Neural cell (in vitro differentiated cells): ENCODE measurements around the gene FRMD1. TPM values are rescaled to one million over a fixed set of nuclear protein-coding genes. Genes with fewer than 3 reads are reported as not detected.

Experiments
- H2AFZ ChIP-seq: fragments of 200-600, 300-800 bp; sonication (generic), shearing (Covaris generic); 2 replicates; pipeline ENCODE4 v1.6.0; 2014; ENCODE audit warnings: low read depth, mild to moderate bottlenecking, antibody characterized with exemption, low read length, moderate library complexity
- H3F3A ChIP-seq: fragments of 200-600 bp; shearing (Covaris generic); 2 replicates; pipeline ENCODE4 v1.6.1; 2016; ENCODE audit warnings: mild to moderate bottlenecking, moderate library complexity, mixed read lengths, antibody characterized with exemption, low read length; ENCODE audit not compliant: insufficient read depth, poor library complexity, severe bottlenecking
- H3K27ac ChIP-seq: fragments of 200-600, 300-800 bp; sonication (generic), shearing (Covaris generic); 2 replicates; pipeline ENCODE4 v1.5.1; 2014; ENCODE audit warnings: mild to moderate bottlenecking, low read length, moderate library complexity
- H3K27me3 ChIP-seq: fragments of 300-800, 200-600 bp; sonication (generic), shearing (Covaris generic); 2 replicates; pipeline ENCODE4 v1.6.0; 2014; ENCODE audit warnings: mild to moderate bottlenecking, low read depth, low read length, moderate library complexity; ENCODE audit not compliant: insufficient read depth
- H3K36me3 ChIP-seq: fragments of 300-800, 200-600 bp; sonication (generic), shearing (Covaris generic); 2 replicates; pipeline ENCODE4 v1.5.1; 2014; ENCODE audit warnings: mild to moderate bottlenecking, antibody characterized with exemption, low read length, moderate library complexity; ENCODE audit not compliant: insufficient read depth
- H3K4me2 ChIP-seq: fragments of 300-800, 200-600 bp; sonication (generic), shearing (Covaris generic); 2 replicates; pipeline ENCODE4 v1.6.0; 2014; ENCODE audit warnings: mild to moderate bottlenecking, low read length
- H3K4me3 ChIP-seq: fragments of 300-800, 200-600 bp; sonication (generic), shearing (Covaris generic); 2 replicates; pipeline ENCODE4 v1.5.1; 2014; ENCODE audit warnings: mild to moderate bottlenecking, low read length, moderate library complexity
- H3K79me2 ChIP-seq: fragments of 200-600 bp; shearing (Covaris generic); replicated peaks from 2 replicates; pipeline ENCODE4 v1.6.0; 2014; ENCODE audit warnings: mild to moderate bottlenecking, low read length, moderate library complexity; ENCODE audit not compliant: insufficient read depth
- H3K9ac ChIP-seq: fragments of 300-800, 200-600 bp; sonication (generic), shearing (Covaris generic); 2 replicates; pipeline ENCODE4 v1.6.1; 2016; ENCODE audit warnings: mild to moderate bottlenecking, low read length, mixed read lengths
- H3K9me2 ChIP-seq: fragments of 200-600 bp; shearing (Covaris generic); 2 replicates; pipeline ENCODE4 v1.6.1; 2016; ENCODE audit warnings: mild to moderate bottlenecking, low read length, mixed read lengths; ENCODE audit not compliant: insufficient read depth
- H3K9me3 ChIP-seq: fragments of 200-600, 300-800 bp; sonication (generic), shearing (Covaris generic); 2 replicates; pipeline ENCODE4 v1.6.1; 2016; ENCODE audit warnings: mild to moderate bottlenecking, mixed run types, low read length, moderate library complexity, mixed read lengths
- H4K20me1 ChIP-seq: fragments of 200-600 bp; shearing (Covaris generic); 2 replicates; pipeline ENCODE4 v1.6.1; 2016; ENCODE audit warnings: mild to moderate bottlenecking, mixed run types; ENCODE audit not compliant: insufficient read depth
- CTCF ChIP-seq: fragments of 450-650 bp; IDR thresholded peaks from 2 replicates; pipeline ENCODE4 v1.5.1; 2014; ENCODE audit warnings: antibody characterized with exemption, mild to moderate bottlenecking, moderate library complexity; ENCODE audit not compliant: poor library complexity, severe bottlenecking
- EP300 ChIP-seq: fragments of 450-650 bp; conservative IDR thresholded peaks from 2 replicates; pipeline ENCODE4 v1.6.1; 2014; ENCODE audit warnings: antibody characterized with exemption, mild to moderate bottlenecking, moderate library complexity; ENCODE audit not compliant: poor library complexity, severe bottlenecking
- EZH2 ChIP-seq: fragments of 200-600, 300-800 bp; shearing (Covaris generic), sonication (generic); IDR thresholded peaks from 2 replicates; pipeline ENCODE4 v1.6.1; 2014; ENCODE audit warnings: antibody characterized with exemption, low read length, borderline replicate concordance, mild to moderate bottlenecking; ENCODE audit not compliant: insufficient read depth, poor library complexity, severe bottlenecking
- MXI1 ChIP-seq: fragments of 450-650 bp; conservative IDR thresholded peaks from 2 replicates; pipeline ENCODE4 v1.6.1; 2014; ENCODE audit warnings: antibody characterized with exemption, mild to moderate bottlenecking; ENCODE audit not compliant: poor library complexity, severe bottlenecking
- POLR2AphosphoS5 ChIP-seq: IDR thresholded peaks from 2 replicates; pipeline ENCODE4 v1.6.1; 2012
- RAD21 ChIP-seq: fragments of 450-650 bp; conservative IDR thresholded peaks from 2 replicates; pipeline ENCODE4 v1.6.1; 2014; ENCODE audit warnings: antibody characterized with exemption, mild to moderate bottlenecking, moderate library complexity
- REST ChIP-seq: IDR thresholded peaks from 2 replicates; pipeline ENCODE4 v1.6.1; 2012; ENCODE audit warnings: borderline replicate concordance
- SMC3 ChIP-seq: fragments of 450-650 bp; conservative IDR thresholded peaks from 2 replicates; pipeline ENCODE4 v1.6.1; 2014; ENCODE audit warnings: antibody characterized with exemption, mild to moderate bottlenecking, moderate library complexity; ENCODE audit not compliant: poor library complexity
- TAF1 ChIP-seq: IDR thresholded peaks from 2 replicates; pipeline ENCODE4 v1.6.1; 2012; ENCODE audit warnings: low read depth
- polyA plus RNA-seq: library from polyadenylated mRNA; depleted of rRNA; stranded (reverse); fragments of >200 nt; gene quantifications from 2 replicates; pipeline ENCODE4 v1.2.3, GENCODE V29; 2014

Gene FRMD1
- polyA plus RNA-seq, 1 donor from 2014 or later: not detected

GRCh38 chr6:168090706-168091105 lies 11.7 kb upstream of the FRMD1 start:
- H3K79me2 ChIP-seq: no peaks in the 10 kb centered on the region
- no peak overlapping the region for H2AFZ ChIP-seq
- no peaks in the 10 kb centered on the region for H3F3A ChIP-seq
- no peaks in the 10 kb centered on the region for H4K20me1 ChIP-seq
- no peaks in the 10 kb centered on the region for H3K27me3 ChIP-seq
- H3K27ac ChIP-seq: no peak overlapping the region
- H3K4me3 ChIP-seq: no peak overlapping the region
- H3K9ac ChIP-seq: no peak overlapping the region
- TF ChIP-seq EP300: no peak
- no peak for TF ChIP-seq CTCF
- no peak for TF ChIP-seq SMC3
- no peak for TF ChIP-seq POLR2AphosphoS5
- TF ChIP-seq MXI1: no peak
- TF ChIP-seq RAD21: no peak
- no peak for TF ChIP-seq REST
- TF ChIP-seq EZH2: no peak
- no peak for TF ChIP-seq TAF1
- H3K36me3 ChIP-seq: no peaks in the 10 kb centered on the region
- no peak overlapping the region for H3K4me2 ChIP-seq
- H3K9me2 ChIP-seq: no peaks in the 10 kb centered on the region
- no peaks in the 10 kb centered on the region for H3K9me3 ChIP-seq

GRCh38 chr6:168090064-168090690 lies 11.2 kb upstream of the FRMD1 start:
- Histone ChIP-seq H3K9me2 (no peaks in the 10 kb centered on the region), H3K27ac (no peak overlapping the region), H3F3A (no peaks in the 10 kb centered on the region), H3K9ac (no peak overlapping the region), H3K79me2 (no peaks in the 10 kb centered on the region), H3K36me3 (no peaks in the 10 kb centered on the region), H4K20me1 (no peaks in the 10 kb centered on the region), H3K9me3 (no peaks in the 10 kb centered on the region), H3K27me3 (no peaks in the 10 kb centered on the region), H3K4me2 (no peak overlapping the region), H3K4me3 (no peak overlapping the region), H2AFZ (no peak overlapping the region)
- no peak for TF ChIP-seq CTCF
